ENCODE measurements around the gene POU3F3. TPM values are rescaled to one million over a fixed set of nuclear protein-coding genes. Genes with fewer than 3 reads are reported as not detected.

Gene POU3F3
- total and polyA plus RNA-seq, 3 donors from 2014 or later = 0.71 to 1.7 (median 0.96) TPM

DNA sequence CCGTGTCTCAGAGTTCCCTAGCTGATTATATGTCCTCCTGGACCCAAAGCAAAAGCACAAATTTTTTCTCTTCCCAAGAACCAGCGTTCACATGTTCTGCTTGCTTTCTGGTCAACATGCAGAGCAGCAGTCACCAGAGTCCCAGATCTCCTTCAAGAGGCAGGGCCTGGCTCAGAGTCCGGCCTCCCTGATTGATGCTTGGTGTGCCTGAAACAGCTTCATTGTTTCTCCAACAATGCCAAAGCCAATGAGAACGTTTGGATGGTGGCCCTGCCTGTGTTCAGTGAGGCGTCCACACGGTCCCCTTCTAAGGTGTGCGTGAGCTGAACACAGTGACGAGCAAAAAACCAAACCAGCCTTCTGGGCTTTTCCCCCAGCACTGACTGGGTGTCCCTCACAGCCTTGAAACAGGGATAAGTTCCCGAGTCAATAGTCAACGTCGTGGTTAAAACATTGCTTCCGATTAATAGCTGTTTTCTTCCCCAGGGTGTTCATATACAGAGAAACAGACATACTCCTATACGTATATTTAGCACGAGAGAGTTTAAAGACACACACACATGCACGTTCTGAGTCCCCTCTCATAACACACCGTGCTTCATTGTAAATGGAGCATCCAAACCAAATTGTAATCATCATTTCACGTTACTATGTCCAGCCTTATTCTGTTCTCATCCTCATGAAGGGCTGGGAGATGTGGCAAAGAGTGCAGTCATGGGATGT, 19.3 kb upstream of the POU3F3 start:
- Histone ChIP-seq H3K9me3 (no peaks in the 10 kb centered on the region), H3K27me3 (no peaks in the 10 kb centered on the region), H3K4me3 (no peak overlapping the region), H3K27ac (no peak overlapping the region), H3K4me1 (no peaks in the 10 kb centered on the region), H3K36me3 (ENCODE audit: low read depth, missing control alignments) (no peaks in the 10 kb centered on the region)
- 84 to 85% methylated on average over 17 of the region's 17 CpGs for WGBS, 2 donors
- TF ChIP-seq, protein P1, sequence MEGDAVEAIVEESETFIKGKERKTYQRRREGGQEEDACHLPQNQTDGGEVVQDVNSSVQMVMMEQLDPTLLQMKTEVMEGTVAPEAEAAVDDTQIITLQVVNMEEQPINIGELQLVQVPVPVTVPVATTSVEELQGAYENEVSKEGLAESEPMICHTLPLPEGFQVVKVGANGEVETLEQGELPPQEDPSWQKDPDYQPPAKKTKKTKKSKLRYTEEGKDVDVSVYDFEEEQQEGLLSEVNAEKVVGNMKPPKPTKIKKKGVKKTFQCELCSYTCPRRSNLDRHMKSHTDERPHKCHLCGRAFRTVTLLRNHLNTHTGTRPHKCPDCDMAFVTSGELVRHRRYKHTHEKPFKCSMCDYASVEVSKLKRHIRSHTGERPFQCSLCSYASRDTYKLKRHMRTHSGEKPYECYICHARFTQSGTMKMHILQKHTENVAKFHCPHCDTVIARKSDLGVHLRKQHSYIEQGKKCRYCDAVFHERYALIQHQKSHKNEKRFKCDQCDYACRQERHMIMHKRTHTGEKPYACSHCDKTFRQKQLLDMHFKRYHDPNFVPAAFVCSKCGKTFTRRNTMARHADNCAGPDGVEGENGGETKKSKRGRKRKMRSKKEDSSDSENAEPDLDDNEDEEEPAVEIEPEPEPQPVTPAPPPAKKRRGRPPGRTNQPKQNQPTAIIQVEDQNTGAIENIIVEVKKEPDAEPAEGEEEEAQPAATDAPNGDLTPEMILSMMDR (IDR thresholded peaks at IDR 0.05) = no peak
- no peak for TF ChIP-seq POLR2A (IDR thresholded peaks at IDR 0.05)
- DNase-seq = no peak
- intact Hi-C loops (cut with DNase I; ENCODE audit: low total_unique reads) = no loop called here

DNA sequence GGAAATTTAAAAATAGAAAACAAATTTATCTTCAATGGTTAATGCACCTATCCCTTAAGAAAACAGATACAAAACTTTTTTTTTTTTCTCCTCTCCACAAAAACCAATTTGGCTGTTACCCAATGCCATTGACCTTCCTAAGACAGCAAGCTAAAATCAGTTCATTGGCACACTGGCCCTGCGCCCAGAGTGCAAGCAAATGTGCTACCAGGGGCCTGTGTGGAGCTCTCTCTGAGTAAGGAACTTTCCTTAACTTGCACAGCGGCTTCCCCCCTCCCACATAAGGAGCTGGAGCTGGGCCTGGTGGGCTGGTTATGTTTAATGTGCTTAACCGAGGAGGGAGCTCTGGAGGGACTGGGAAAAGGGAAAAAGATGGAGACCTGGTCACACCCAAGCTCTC, 17.6 kb upstream of the POU3F3 start:
- Histone ChIP-seq H3K9me3 (no peaks in the 10 kb centered on the region), H3K4me1 (no peaks in the 10 kb centered on the region), H3K4me3 (no peak overlapping the region), H3K36me3 (ENCODE audit: low read depth, missing control alignments) (no peaks in the 10 kb centered on the region), H3K27ac (no peak overlapping the region), H3K27me3 (no peaks in the 10 kb centered on the region)
- WGBS, 2 donors = 73 to 82% methylated on average over 3 of the region's 3 CpGs
- intact Hi-C loops (cut with DNase I; ENCODE audit: low total_unique reads) = no loop called here
- no peak for TF ChIP-seq POLR2A (IDR thresholded peaks at IDR 0.05)
- TF ChIP-seq, protein P1 (IDR thresholded peaks at IDR 0.05) = no peak
- DNase-seq = no peak

DNA sequence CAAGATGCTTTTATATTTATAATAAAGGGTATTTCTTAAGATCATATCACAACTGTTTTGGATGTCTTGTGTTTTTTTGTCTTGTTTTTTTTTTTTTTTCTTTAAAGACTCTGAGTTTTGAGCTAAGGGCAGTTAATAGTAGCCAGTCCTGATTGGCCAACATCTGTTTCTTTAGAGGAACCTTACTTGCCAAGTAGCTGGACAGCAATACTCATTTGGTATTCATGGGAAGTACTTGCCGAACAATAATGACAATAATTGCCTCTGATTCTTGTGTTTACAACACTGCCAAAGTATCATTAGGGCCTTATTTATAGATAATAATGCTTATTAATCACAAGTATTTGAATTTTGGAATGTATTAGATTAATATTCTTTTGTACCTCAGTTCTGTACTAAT, 17.1 kb upstream of the POU3F3 start:
- no peaks in the 10 kb centered on the region for H3K9me3 ChIP-seq
- H3K4me1 ChIP-seq = no peaks in the 10 kb centered on the region
- WGBS, 2 donors = 88 to 100% methylated on average over 1 of the region's 1 CpG
- no peaks in the 10 kb centered on the region for H3K36me3 ChIP-seq (ENCODE audit: low read depth, missing control alignments)
- intact Hi-C loops (cut with DNase I; ENCODE audit: low total_unique reads) = no loop called here
- no peak overlapping the region for H3K4me3 ChIP-seq
- DNase-seq = no peak
- no peak for TF ChIP-seq POLR2A (IDR thresholded peaks at IDR 0.05)
- TF ChIP-seq, protein P1 (IDR thresholded peaks at IDR 0.05) = no peak
- H3K27ac ChIP-seq = no peak overlapping the region
- H3K27me3 ChIP-seq = no peaks in the 10 kb centered on the region

DNA sequence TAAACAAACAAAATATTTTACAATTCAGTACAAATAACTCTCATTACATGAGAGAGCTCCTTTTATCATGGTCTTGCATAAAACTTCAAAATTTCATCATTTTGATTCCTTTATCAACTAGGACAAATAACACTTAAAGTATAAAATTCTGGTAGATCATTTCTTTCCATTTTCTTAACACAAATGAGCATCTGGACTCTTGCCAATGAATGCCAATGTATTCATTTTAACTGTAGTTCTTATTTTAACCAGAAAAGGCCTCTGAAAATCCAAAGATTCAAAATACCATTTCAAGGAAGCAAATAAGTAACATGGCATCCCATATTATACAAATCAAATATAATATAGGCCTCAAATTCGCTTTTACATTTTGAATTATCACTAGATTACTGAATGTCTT, 13.8 kb upstream of the POU3F3 start:
- Histone ChIP-seq H3K36me3 (ENCODE audit: low read depth, missing control alignments) (no peaks in the 10 kb centered on the region), H3K4me1 (no peaks in the 10 kb centered on the region), H3K9me3 (no peaks in the 10 kb centered on the region), H3K4me3 (no peak overlapping the region), H3K27me3 (no peaks in the 10 kb centered on the region), H3K27ac (no peak overlapping the region)
- TF ChIP-seq POLR2A (IDR thresholded peaks at IDR 0.05) = no peak
- TF ChIP-seq, protein P1 (IDR thresholded peaks at IDR 0.05) = no peak
- 88 to 94% methylated on average over 1 of the region's 1 CpG for WGBS, 2 donors
- intact Hi-C loops (cut with DNase I; ENCODE audit: low total_unique reads) = no loop called here
- DNase-seq = no peak
